ENCODE measurements around the gene KCNE1.

DNA sequence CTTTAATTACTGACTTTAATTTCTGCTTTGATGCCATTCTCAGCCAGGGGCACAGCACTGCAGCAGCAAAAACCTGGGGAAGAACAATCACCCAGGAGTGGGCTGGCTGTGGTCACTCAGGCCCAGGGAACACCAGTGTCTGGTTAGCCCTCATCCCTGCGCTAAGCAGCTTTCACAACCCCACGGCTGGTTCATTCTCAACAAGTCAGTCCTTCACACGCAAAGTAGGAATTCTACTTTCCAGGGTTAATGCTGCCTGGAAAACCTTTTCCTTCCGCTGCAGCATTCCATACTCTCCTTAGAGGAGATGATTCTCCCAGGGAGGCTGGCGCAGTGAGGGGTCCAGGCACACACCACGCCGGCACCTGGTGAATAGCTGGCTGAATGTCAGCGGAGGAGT is 24.3 kb upstream of the KCNE1 start:
- TF ChIP-seq, protein P1, sequence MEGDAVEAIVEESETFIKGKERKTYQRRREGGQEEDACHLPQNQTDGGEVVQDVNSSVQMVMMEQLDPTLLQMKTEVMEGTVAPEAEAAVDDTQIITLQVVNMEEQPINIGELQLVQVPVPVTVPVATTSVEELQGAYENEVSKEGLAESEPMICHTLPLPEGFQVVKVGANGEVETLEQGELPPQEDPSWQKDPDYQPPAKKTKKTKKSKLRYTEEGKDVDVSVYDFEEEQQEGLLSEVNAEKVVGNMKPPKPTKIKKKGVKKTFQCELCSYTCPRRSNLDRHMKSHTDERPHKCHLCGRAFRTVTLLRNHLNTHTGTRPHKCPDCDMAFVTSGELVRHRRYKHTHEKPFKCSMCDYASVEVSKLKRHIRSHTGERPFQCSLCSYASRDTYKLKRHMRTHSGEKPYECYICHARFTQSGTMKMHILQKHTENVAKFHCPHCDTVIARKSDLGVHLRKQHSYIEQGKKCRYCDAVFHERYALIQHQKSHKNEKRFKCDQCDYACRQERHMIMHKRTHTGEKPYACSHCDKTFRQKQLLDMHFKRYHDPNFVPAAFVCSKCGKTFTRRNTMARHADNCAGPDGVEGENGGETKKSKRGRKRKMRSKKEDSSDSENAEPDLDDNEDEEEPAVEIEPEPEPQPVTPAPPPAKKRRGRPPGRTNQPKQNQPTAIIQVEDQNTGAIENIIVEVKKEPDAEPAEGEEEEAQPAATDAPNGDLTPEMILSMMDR (IDR thresholded peaks at IDR 0.05): no peak
- TF ChIP-seq POLR2A (IDR thresholded peaks at IDR 0.05): no peak
